HepG2 (cell line): ENCODE results near the gene PRKAB1. TPM values are rescaled to one million over a fixed set of nuclear protein-coding genes. Genes with fewer than 3 reads are reported as not detected.

Experiments
- ATAC-seq: fragments of 200-7000 bp; cut with Tn5 transposase; 3 replicates; pipeline ENCODE4 v1.9.1; 2020; ENCODE audit warnings: mild to moderate bottlenecking, moderate library complexity
- BruUV-seq: library from RNA; stranded (reverse); fragments of 400-500 nt; replicated peaks from 2 replicates; lab custom pipeline; 2021; lab: Mats Ljungman, UMichigan
- CTCF ChIA-PET: fragments of 300-600 bp; formaldehyde crosslinking; extraction: SDS; loops from one replicate; lab custom pipeline; 2021; ENCODE audit warnings: low total read pairs, inconsistent platforms, low intra/inter-chr PET ratio; lab: Yijun Ruan, JAX
- POLR2A ChIA-PET: fragments of 350-600 bp; sonication (Branson Sonifier 250); formaldehyde crosslinking; loops from one replicate; lab custom pipeline; 2020; ENCODE audit warnings: antibody characterized with exemption, inconsistent platforms; lab: Yijun Ruan, JAX
- DNase-seq: peaks from one replicate; pipeline ENCODE4 v3.0.0-alpha.2; 2015; ENCODE audit warnings: low spot score
- FAIRE-seq: peaks from 3 replicates; lab custom pipeline; 2011; peaks lifted over from hg19 to GRCh38; lab: Jason Lieb, UNC
- H2AFZ ChIP-seq: one replicate; pipeline ENCODE4 v1.6.1; 2011; ENCODE audit warnings: low read length, inconsistent platforms
- H3K27ac ChIP-seq: fragments of 300-600 bp; 3 replicates; pipeline ENCODE4 v1.8.0; 2011; ENCODE audit warnings: mixed run types, mild to moderate bottlenecking, mixed read lengths, low read length, inconsistent platforms; ENCODE audit not compliant: insufficient read depth; ENCODE audit errors: extremely low read length
- H3K27me3 ChIP-seq, 2 experiments: fragments of 200-600 bp in 1 of 2; 2 replicates in 1 of 2; 3 replicates in 1 of 2; pipeline versions ENCODE4 v1.6.0 to v1.8.0; 2011; ENCODE audit warnings: low read length in 2 of 2, mild to moderate bottlenecking in 2 of 2, moderate library complexity in 2 of 2, inconsistent platforms in 1 of 2; ENCODE audit not compliant: insufficient read depth in 2 of 2, control insufficient read depth in 1 of 2
- H3K36me3 ChIP-seq, 2 experiments: fragments of 200-600 bp in 1 of 2; replicated peaks in 1 of 2; 2 replicates in 1 of 2; 3 replicates in 1 of 2; pipeline versions ENCODE4 v1.5.1 to v1.8.0; 2011; ENCODE audit warnings: low read length in 2 of 2, inconsistent platforms in 1 of 2; ENCODE audit not compliant: insufficient read depth in 2 of 2, control insufficient read depth in 1 of 2
- H3K4me1 ChIP-seq: 2 replicates; pipeline ENCODE4 v1.5.1; 2012; ENCODE audit warnings: low read length, inconsistent platforms; ENCODE audit not compliant: insufficient read depth
- H3K4me2 ChIP-seq: 2 replicates; pipeline ENCODE4 v1.6.0; 2011; ENCODE audit warnings: low read depth, low read length, inconsistent platforms
- H3K4me3 ChIP-seq, 3 experiments: fragments of 200-600 bp in 1 of 3; sonication (generic), shearing (Covaris generic) in 1 of 3; replicated peaks in 1 of 3; 2 replicates each; pipeline ENCODE4 v1.5.1; 2011 to 2016; ENCODE audit warnings: low read length in 3 of 3, inconsistent platforms in 2 of 3, low read depth in 2 of 3, mild to moderate bottlenecking in 2 of 3, control low read depth in 1 of 3, mixed read lengths in 1 of 3; ENCODE audit not compliant: insufficient read depth in 1 of 3
- H3K79me2 ChIP-seq: one replicate; pipeline ENCODE4 v1.6.1; 2011; ENCODE audit warnings: low read length, inconsistent platforms; ENCODE audit not compliant: insufficient read depth
- H3K9ac ChIP-seq: 2 replicates; pipeline ENCODE4 v1.6.0; 2011; ENCODE audit warnings: mild to moderate bottlenecking, low read depth, low read length, inconsistent platforms; ENCODE audit not compliant: insufficient read depth
- H3K9me3 ChIP-seq: 2 replicates; pipeline ENCODE4 v1.5.1; 2012; ENCODE audit warnings: mild to moderate bottlenecking, low read length
- H4K20me1 ChIP-seq: 2 replicates; pipeline ENCODE4 v1.6.0; 2011; ENCODE audit warnings: inconsistent platforms, mild to moderate bottlenecking, low read length, moderate library complexity; ENCODE audit not compliant: insufficient read depth
- CREM ChIP-seq, 2 experiments: sonication (generic) in 1 of 2; formaldehyde crosslinking in 1 of 2; IDR thresholded peaks; 2 replicates each; pipeline versions ENCODE4 v1.4.0 to v1.6.1; 2016 to 2020; ENCODE audit warnings: antibody characterized with exemption in 1 of 2, mild to moderate bottlenecking in 1 of 2, missing genetic modification reagents in 1 of 2
- JARID2 ChIP-seq: sonication (generic); formaldehyde crosslinking; IDR thresholded peaks from 2 replicates; pipeline ENCODE4 v1.8.1; 2023; ENCODE audit warnings: missing genetic modification reagents, inconsistent platforms; ENCODE audit not compliant: insufficient replicate concordance
- KDM6A ChIP-seq: IDR thresholded peaks from 2 replicates; pipeline ENCODE4 v1.6.1; 2016; ENCODE audit warnings: low read depth
- KLF6 ChIP-seq: IDR thresholded peaks from 2 replicates; pipeline ENCODE4 v1.8.0; 2016; ENCODE audit warnings: missing biosample characterization, missing genetic modification reagents
- MAX ChIP-seq: IDR thresholded peaks from 2 replicates; pipeline ENCODE4 v1.6.1; 2012; ENCODE audit warnings: inconsistent platforms
- MIXL1 ChIP-seq: IDR thresholded peaks from 2 replicates; pipeline ENCODE4 v1.6.1; 2016
- NAIF1 ChIP-seq: sonication (generic); formaldehyde crosslinking; IDR thresholded peaks from 2 replicates; pipeline ENCODE4 v1.5.0; 2020; ENCODE audit warnings: mild to moderate bottlenecking, missing genetic modification reagents, borderline replicate concordance
- NFKB2 ChIP-seq: sonication (generic); formaldehyde crosslinking; IDR thresholded peaks from 2 replicates; pipeline ENCODE4 v1.4.0; 2020; ENCODE audit warnings: missing genetic modification reagents, borderline replicate concordance
- RAD21 ChIP-seq: fragments of 450-650 bp; formaldehyde crosslinking; IDR thresholded peaks from 2 replicates; pipeline ENCODE4 v1.5.0; 2020; ENCODE audit warnings: mild to moderate bottlenecking
- SALL2 ChIP-seq: sonication (generic); formaldehyde crosslinking; IDR thresholded peaks from 2 replicates; pipeline ENCODE4 v1.8.1; 2023; ENCODE audit warnings: mild to moderate bottlenecking, missing genetic modification reagents, inconsistent platforms
- SIX1 ChIP-seq: sonication (generic); formaldehyde crosslinking; IDR thresholded peaks from 2 replicates; pipeline ENCODE4 v1.4.0; 2020; ENCODE audit warnings: missing genetic modification reagents, borderline replicate concordance
- TERF1 ChIP-seq: sonication (generic); formaldehyde crosslinking; IDR thresholded peaks from 2 replicates; pipeline ENCODE4 v1.8.0; 2022; ENCODE audit warnings: mild to moderate bottlenecking, missing genetic modification reagents, moderate library complexity
- ZBTB43 ChIP-seq: sonication (generic); formaldehyde crosslinking; conservative IDR thresholded peaks from 2 replicates; pipeline ENCODE4 v1.4.0; 2020; ENCODE audit warnings: missing genetic modification reagents
- ZNF180 ChIP-seq: sonication (generic); formaldehyde crosslinking; IDR thresholded peaks from 2 replicates; pipeline ENCODE4 v1.4.0; 2020; ENCODE audit warnings: low read depth, missing genetic modification reagents, borderline replicate concordance
- ZNF629 ChIP-seq: sonication (generic); formaldehyde crosslinking; conservative IDR thresholded peaks from 2 replicates; pipeline ENCODE4 v1.5.0; 2020; ENCODE audit warnings: missing genetic modification reagents
- ZNF792 ChIP-seq: IDR thresholded peaks from 2 replicates; pipeline ENCODE4 v1.6.1; 2016
- WGBS: methylation state at CpG from one replicate; pipeline ENCODE4 v1.1.6; 2017; ENCODE audit warnings: low lambda C conversion rate; 5-methylcytosine and 5-hydroxymethylcytosine counted together
- in situ Hi-C: cut with HindIII; loops from 2 replicates; pipeline ENCODE4 v1.10.0; 2017; ENCODE audit warnings: low pct_unique_long_range_greater_than_20kb; ENCODE audit not compliant: extremely low pct_ligation_motif_present
- intact Hi-C: fragments of 100-400 bp; cut with micrococcal nuclease; formaldehyde crosslinking; loops from one replicate; pipeline ENCODE4 v1.10.0; 2022; ENCODE audit not compliant: unreplicated experiment
- polyA plus RNA-seq, 8 experiments: library from polyadenylated mRNA; depleted of rRNA in 3 of 8; stranded (reverse) in 7 of 8; unstranded in 1 of 8; fragments of >200 nt; fragmentation: Illumina TruSeq in 4 of 8; extraction: Trizol in 4 of 8; gene quantifications; 2 replicates each; pipeline versions ENCODE4 v1.2.1 to v1.2.3, GENCODE V29; 2011 to 2016; ENCODE audit warnings: low read depth in 4 of 8, missing spikeins in 1 of 8, mixed read lengths in 1 of 8; ENCODE audit not compliant: insufficient read depth in 1 of 8
- total RNA-seq, 5 experiments: library from RNA; depleted of rRNA; stranded (reverse); fragments of >200 nt; fragmentation: Illumina TruSeq; extraction: Trizol; gene quantifications; 2 replicates each; pipeline ENCODE4 v1.2.3, GENCODE V29; 2016; ENCODE audit warnings: low read depth in 1 of 5

PRKAB1 gene
- total and polyA plus RNA-seq, 2 of the 13 experiments (the other 11 are each of a cell fraction or from before 2014, with no cell fraction given): 28.4 to 35.5 TPM

GRCh38 chr12:119630962-119631550, 36.9 kb upstream of the PRKAB1 start:
- Histone ChIP-seq H3K4me2 (no peak overlapping the region), H4K20me1 (no peaks in the 10 kb centered on the region), H3K27ac (no peak overlapping the region), H3K9me3 (no peaks in the 10 kb centered on the region), H3K4me1 (peaks cover 30% of the 10 kb centered on the region), H3K9ac (no peak overlapping the region), H3K4me3 (no peak overlapping the region), H3K27me3 (0 out of 5 replicates have a peak, but pooled peaks cover 0 to 5% of the 10 kb centered on the region in 2 experiments), H3K79me2 (no peaks in the 10 kb centered on the region), H2AFZ (no peak overlapping the region), H3K36me3 (no peaks in the 10 kb centered on the region)
- CTCF ChIA-PET: no interaction called here
- POLR2A ChIA-PET: no interaction called here
- intact Hi-C loops: no loop called here
- BruUV-seq: no TSS peak
- in situ Hi-C loops: no loop called here
- FAIRE-seq (no peak), DNase-seq (no peak), ATAC-seq (no peak)
- 57% methylated on average over 1 of the region's 1 CpG for whole genome bisulfite sequencing
- no peak for TF ChIP-seq JARID2 (CRISPR knock-in tag)
- no peak for TF ChIP-seq NAIF1 (CRISPR knock-in tag)
- TF ChIP-seq ZNF792 (CRISPR knock-in tag): no peak
- no peak for TF ChIP-seq SALL2 (CRISPR knock-in tag)
- no peak for TF ChIP-seq KDM6A (CRISPR knock-in tag)
- no peak for TF ChIP-seq RAD21 (CRISPR knock-in tag)

GRCh38 chr12:119631930-119632678, 35.8 kb upstream of the PRKAB1 start:
- intact Hi-C loops: no loop called here
- Histone ChIP-seq H4K20me1 (no peaks in the 10 kb centered on the region), H3K4me1 (peaks cover 21% of the 10 kb centered on the region), H3K36me3 (no peaks in the 10 kb centered on the region), H3K9ac (no peak overlapping the region), H3K27me3 (0 out of 5 replicates have a peak, but pooled peaks cover 0 to 5% of the 10 kb centered on the region in 2 experiments), H3K4me2 (no peak overlapping the region), H3K9me3 (no peaks in the 10 kb centered on the region), H2AFZ (no peak overlapping the region), H3K27ac (no peak overlapping the region), H3K4me3 (no peak overlapping the region), H3K79me2 (no peaks in the 10 kb centered on the region)
- peak; percentile 91 for ATAC-seq
- FAIRE-seq: no peak
- CTCF ChIA-PET: no interaction called here
- POLR2A ChIA-PET: no interaction called here
- 4% methylated on average over 4 of the region's 4 CpGs for WGBS
- in situ Hi-C loops: no loop called here
- DNase-seq: peak; percentile 65
- no TSS peak for BruUV-seq
- TF ChIP-seq MAX (no peak), ZNF629 (CRISPR knock-in tag) (no peak), KLF6 (CRISPR knock-in tag) (no peak), TERF1 (CRISPR knock-in tag) (no peak), ZBTB43 (CRISPR knock-in tag) (no peak), ZNF180 (CRISPR knock-in tag) (no peak), CREM (IDR thresholded peaks at IDR 0.05) (0 out of 2 replicates have a peak, but pooled peaks have one; percentile 14), CREM (CRISPR knock-in tag; IDR thresholded peaks at IDR 0.05) (no peak), MIXL1 (CRISPR knock-in tag) (0 out of 2 replicates have a peak, but pooled peaks have one; percentile 8), SIX1 (CRISPR knock-in tag) (no peak), NFKB2 (CRISPR knock-in tag) (no peak), RAD21 (CRISPR knock-in tag) (no peak)
